ENCODE data around the gene DRC3.
A peak's percentile ranks its signal among the peaks of the same experiment; 100 is the strongest.

Gene DRC3

DNA sequence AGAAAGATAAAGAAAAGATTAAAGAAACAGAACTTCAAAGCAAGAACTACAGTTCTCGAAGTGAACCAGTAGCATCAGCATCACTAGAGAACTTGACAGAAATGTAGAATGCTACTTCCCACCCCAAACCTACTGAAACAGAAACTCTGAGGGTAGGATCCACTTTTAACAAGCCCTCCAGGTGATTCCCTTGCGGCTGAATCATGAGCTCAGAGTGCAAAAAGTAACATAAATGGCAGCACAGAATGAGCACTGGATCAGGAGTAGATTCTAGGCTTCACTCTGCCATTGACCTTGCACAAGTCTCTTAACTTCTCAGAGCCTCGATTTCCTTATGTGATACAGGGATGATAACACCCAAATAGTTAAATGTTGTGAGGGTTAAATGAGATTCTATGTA, 6.3 kb upstream of the DRC3 start:
- Histone ChIP-seq H4K8ac (ENCODE audit: low read depth, low read length) (no peak overlapping the region), H3K36me3 (ENCODE audit: control insufficient read depth in 1 of 2, insufficient read depth in 2 of 2, low read length in 2 of 2) (peaks cover 0 to 3% of the 10 kb centered on the region in 2 experiments), H3K18ac (ENCODE audit: low read length) (no peak overlapping the region), H3K4me2 (ENCODE audit: low read length) (no peak overlapping the region), H3K9ac (ENCODE audit: low read length) (no peak overlapping the region), H3K27ac (ENCODE audit: low read depth, low read length) (no peak overlapping the region), H2AFZ (ENCODE audit: insufficient read depth, low read length, poor library complexity) (no peak overlapping the region), H2BK5ac (ENCODE audit: low read depth, low read length, poor library complexity) (no peak overlapping the region), H3K4ac (ENCODE audit: low read depth, low read length) (peak overlapping the region; percentile 73), H3K23ac (ENCODE audit: low read length) (no peak overlapping the region), H2BK12ac (ENCODE audit: low read length) (no peak overlapping the region), H2BK120ac (ENCODE audit: insufficient read depth, low read length, poor library complexity) (no peak overlapping the region), H3K9me3 (ENCODE audit: insufficient read depth, low read depth, low read length) (no peaks in the 10 kb centered on the region), H3K79me2 (ENCODE audit: control insufficient read depth, insufficient read depth, low read length, poor library complexity) (peaks cover 3% of the 10 kb centered on the region), H3K14ac (ENCODE audit: low read length) (no peak overlapping the region), H3K4me1 (ENCODE audit: control insufficient read depth in 1 of 2, insufficient read depth in 2 of 2, low read length in 2 of 2) (peaks cover 13 to 17% of the 10 kb centered on the region in 2 experiments), H3K4me3 (ENCODE audit: low read depth, low read length) (no peak overlapping the region), H2AK5ac (ENCODE audit: low read length) (no peak overlapping the region), H4K91ac (ENCODE audit: low read depth, low read length) (no peak overlapping the region), H3K79me1 (ENCODE audit: low read length) (peaks cover 5% of the 10 kb centered on the region), H3K27me3 (ENCODE audit: insufficient read depth, low read length) (no peaks in the 10 kb centered on the region), H4K12ac (ENCODE audit: low read depth, low read length) (no peak overlapping the region)
- whole genome bisulfite sequencing (ENCODE audit: extremely low coverage, insufficient coverage, insufficient read length): no CpG with 5 or more reads among the region's 3 CpGs
- no peak for DNase-seq

DNA sequence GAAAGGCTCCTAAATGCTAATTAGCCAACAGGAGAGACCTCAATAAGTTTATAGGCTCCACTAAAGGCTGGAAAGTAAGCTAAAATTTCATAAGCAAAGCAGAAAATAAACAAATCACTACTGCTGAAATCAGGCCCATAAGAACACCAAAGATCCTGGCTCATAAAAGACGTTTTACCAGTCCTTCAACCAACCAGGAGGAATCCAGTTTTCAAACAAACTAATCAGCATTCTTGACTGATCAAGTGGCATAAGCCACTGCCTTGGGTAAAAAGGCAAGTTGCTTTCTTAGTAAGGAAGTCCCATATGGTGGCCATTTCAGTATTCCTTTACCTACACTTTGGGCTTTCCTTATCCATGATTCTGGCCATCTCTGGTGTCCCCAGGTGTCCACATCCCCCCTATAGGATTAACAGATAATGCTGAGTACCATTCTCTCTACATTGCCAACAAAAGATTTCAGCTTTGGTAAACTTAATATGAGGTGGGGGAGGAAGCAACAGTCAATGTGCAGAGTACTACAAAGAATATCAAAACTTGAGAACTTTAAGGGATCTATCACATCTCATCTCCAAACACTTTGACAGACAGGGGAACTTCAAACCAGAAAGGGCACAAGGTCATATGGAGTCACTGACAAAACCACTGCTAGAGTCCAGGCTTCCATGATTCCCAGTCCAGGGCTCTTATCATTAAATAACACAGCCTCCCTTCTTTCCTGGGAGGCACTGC, 1.8 kb upstream of the DRC3 start:
- H3K9ac ChIP-seq (ENCODE audit: low read length): no peak overlapping the region
- H3K79me1 ChIP-seq (ENCODE audit: low read length): peaks cover 4% of the 10 kb centered on the region
- peak; percentile 65 to 93 for DNase-seq
- H3K27ac ChIP-seq (ENCODE audit: low read depth, low read length): no peak overlapping the region
- H3K4me3 ChIP-seq (ENCODE audit: low read depth, low read length): no peak overlapping the region
- peak overlapping the region; percentile 80 for H3K4me2 ChIP-seq (ENCODE audit: low read length)
- no peak overlapping the region for H3K23ac ChIP-seq (ENCODE audit: low read length)
- H2AK5ac ChIP-seq (ENCODE audit: low read length): no peak overlapping the region
- H3K79me2 ChIP-seq (ENCODE audit: control insufficient read depth, insufficient read depth, low read length, poor library complexity): peaks cover 7% of the 10 kb centered on the region
- peak overlapping the region; percentile 25 for H3K4ac ChIP-seq (ENCODE audit: low read depth, low read length)
- WGBS (ENCODE audit: extremely low coverage, insufficient coverage, insufficient read length): no CpG with 5 or more reads among the region's 1 CpG
- no peak overlapping the region for H2BK120ac ChIP-seq (ENCODE audit: insufficient read depth, low read length, poor library complexity)
- peaks cover 9 to 10% of the 10 kb centered on the region in 2 experiments for H3K4me1 ChIP-seq (ENCODE audit: control insufficient read depth in 1 of 2, insufficient read depth in 2 of 2, low read length in 2 of 2)
- H2BK5ac ChIP-seq (ENCODE audit: low read depth, low read length, poor library complexity): no peak overlapping the region
- H4K8ac ChIP-seq (ENCODE audit: low read depth, low read length): no peak overlapping the region
- H3K14ac ChIP-seq (ENCODE audit: low read length): no peak overlapping the region
- H2BK12ac ChIP-seq (ENCODE audit: low read length): no peak overlapping the region
- H2AFZ ChIP-seq (ENCODE audit: insufficient read depth, low read length, poor library complexity): no peak overlapping the region
- no peaks in the 10 kb centered on the region for H3K36me3 ChIP-seq (ENCODE audit: control insufficient read depth in 1 of 2, insufficient read depth in 2 of 2, low read length in 2 of 2)
- H3K18ac ChIP-seq (ENCODE audit: low read length): no peak overlapping the region
- H4K91ac ChIP-seq (ENCODE audit: low read depth, low read length): no peak overlapping the region
- H4K12ac ChIP-seq (ENCODE audit: low read depth, low read length): no peak overlapping the region
- no peaks in the 10 kb centered on the region for H3K27me3 ChIP-seq (ENCODE audit: insufficient read depth, low read length)
- no peaks in the 10 kb centered on the region for H3K9me3 ChIP-seq (ENCODE audit: insufficient read depth, low read depth, low read length)

- peak overlapping the region; percentile 4 for H4K12ac ChIP-seq (ENCODE audit: low read depth, low read length)
- no peak overlapping the region for H2BK12ac ChIP-seq (ENCODE audit: low read length)
- H3K79me1 ChIP-seq (ENCODE audit: low read length): peaks cover 4% of the 10 kb centered on the region
- peak overlapping the region; percentile 61 for H3K9ac ChIP-seq (ENCODE audit: low read length)
- H3K36me3 ChIP-seq (ENCODE audit: control insufficient read depth in 1 of 2, insufficient read depth in 2 of 2, low read length in 2 of 2): no peaks in the 10 kb centered on the region
- H2AFZ ChIP-seq (ENCODE audit: insufficient read depth, low read length, poor library complexity): peak overlapping the region; percentile 62
- no peaks in the 10 kb centered on the region for H3K9me3 ChIP-seq (ENCODE audit: insufficient read depth, low read depth, low read length)
- H3K4me2 ChIP-seq (ENCODE audit: low read length): peak overlapping the region; percentile 80
- no peak overlapping the region for H3K23ac ChIP-seq (ENCODE audit: low read length)
- H2BK5ac ChIP-seq (ENCODE audit: low read depth, low read length, poor library complexity): peak overlapping the region; percentile 14
- H3K18ac ChIP-seq (ENCODE audit: low read length): peak overlapping the region; percentile 67
- peak overlapping the region; percentile 11 for H4K8ac ChIP-seq (ENCODE audit: low read depth, low read length)
- H3K4me1 ChIP-seq (ENCODE audit: control insufficient read depth in 1 of 2, insufficient read depth in 2 of 2, low read length in 2 of 2): peaks cover 8 to 9% of the 10 kb centered on the region in 2 experiments
- H4K91ac ChIP-seq (ENCODE audit: low read depth, low read length): peak overlapping the region; percentile 67
- peak overlapping the region; percentile 54 for H3K4ac ChIP-seq (ENCODE audit: low read depth, low read length)
- WGBS (ENCODE audit: extremely low coverage, insufficient coverage, insufficient read length): no CpG with 5 or more reads among the region's 33 CpGs
- H3K79me2 ChIP-seq (ENCODE audit: control insufficient read depth, insufficient read depth, low read length, poor library complexity): peaks cover 7% of the 10 kb centered on the region
- H3K14ac ChIP-seq (ENCODE audit: low read length): peak overlapping the region; percentile 62
- H2AK5ac ChIP-seq (ENCODE audit: low read length): peak overlapping the region; percentile 73
- H3K27ac ChIP-seq (ENCODE audit: low read depth, low read length): no peak overlapping the region
- peak overlapping the region; percentile 88 for H3K4me3 ChIP-seq (ENCODE audit: low read depth, low read length)
- no peaks in the 10 kb centered on the region for H3K27me3 ChIP-seq (ENCODE audit: insufficient read depth, low read length)
- no peak for DNase-seq
- peak overlapping the region; percentile 57 for H2BK120ac ChIP-seq (ENCODE audit: insufficient read depth, low read length, poor library complexity)
Observed at GRCh38 chr17:17971431-17972125, 1.1 kb upstream of the DRC3 start.

DNA sequence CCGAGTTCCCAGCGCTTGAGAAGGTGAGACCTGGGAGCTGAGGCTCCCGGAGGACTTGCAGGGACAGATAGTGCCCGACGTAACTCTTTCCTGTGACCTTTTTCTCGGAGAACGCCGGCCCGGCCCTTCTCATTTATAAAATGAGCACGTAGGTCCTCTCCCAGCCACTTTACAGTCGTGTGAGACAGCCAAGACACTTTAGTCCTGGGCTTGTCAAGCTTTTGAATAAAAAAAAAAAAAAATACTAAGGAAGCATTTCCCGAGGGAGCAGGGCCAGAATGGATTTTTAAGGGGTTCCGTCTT, 241 bp downstream of the DRC3 start:
- H2AK5ac ChIP-seq (ENCODE audit: low read length): no peak overlapping the region
- no peak overlapping the region for H3K27ac ChIP-seq (ENCODE audit: low read depth, low read length)
- no peak overlapping the region for H4K8ac ChIP-seq (ENCODE audit: low read depth, low read length)
- no peaks in the 10 kb centered on the region for H3K9me3 ChIP-seq (ENCODE audit: insufficient read depth, low read depth, low read length)
- no peak overlapping the region for H3K18ac ChIP-seq (ENCODE audit: low read length)
- H3K79me2 ChIP-seq (ENCODE audit: control insufficient read depth, insufficient read depth, low read length, poor library complexity): peaks cover 7% of the 10 kb centered on the region
- no peak overlapping the region for H4K12ac ChIP-seq (ENCODE audit: low read depth, low read length)
- no peak overlapping the region for H2BK12ac ChIP-seq (ENCODE audit: low read length)
- no peaks in the 10 kb centered on the region for H3K27me3 ChIP-seq (ENCODE audit: insufficient read depth, low read length)
- peaks cover 4% of the 10 kb centered on the region for H3K79me1 ChIP-seq (ENCODE audit: low read length)
- peaks cover 8 to 9% of the 10 kb centered on the region in 2 experiments for H3K4me1 ChIP-seq (ENCODE audit: control insufficient read depth in 1 of 2, insufficient read depth in 2 of 2, low read length in 2 of 2)
- H3K36me3 ChIP-seq (ENCODE audit: control insufficient read depth in 1 of 2, insufficient read depth in 2 of 2, low read length in 2 of 2): no peaks in the 10 kb centered on the region
- no peak overlapping the region for H3K23ac ChIP-seq (ENCODE audit: low read length)
- H2AFZ ChIP-seq (ENCODE audit: insufficient read depth, low read length, poor library complexity): peak overlapping the region; percentile 46
- H3K4ac ChIP-seq (ENCODE audit: low read depth, low read length): no peak overlapping the region
- no peak overlapping the region for H3K9ac ChIP-seq (ENCODE audit: low read length)
- peak overlapping the region; percentile 67 for H3K4me3 ChIP-seq (ENCODE audit: low read depth, low read length)
- no peak for DNase-seq
- no peak overlapping the region for H3K14ac ChIP-seq (ENCODE audit: low read length)
- no peak overlapping the region for H2BK5ac ChIP-seq (ENCODE audit: low read depth, low read length, poor library complexity)
- no CpG with 5 or more reads among the region's 13 CpGs for WGBS (ENCODE audit: extremely low coverage, insufficient coverage, insufficient read length)
- peak overlapping the region; percentile 80 for H3K4me2 ChIP-seq (ENCODE audit: low read length)
- H4K91ac ChIP-seq (ENCODE audit: low read depth, low read length): no peak overlapping the region
- H2BK120ac ChIP-seq (ENCODE audit: insufficient read depth, low read length, poor library complexity): no peak overlapping the region

Measured in trophoblast cell (in vitro differentiated cells and primary cell).